GM21825 (cell line): Measurements from ENCODE around the gene XRCC4.

ENCODE experiments used
- ATAC-seq: cut with Tn5 transposase; IDR thresholded peaks from one replicate; pipeline ENCODE4 v1.9.1; 2021; ENCODE audit warnings: mild to moderate bottlenecking, moderate library complexity; ENCODE audit not compliant: unreplicated experiment

The XRCC4 gene

DNA sequence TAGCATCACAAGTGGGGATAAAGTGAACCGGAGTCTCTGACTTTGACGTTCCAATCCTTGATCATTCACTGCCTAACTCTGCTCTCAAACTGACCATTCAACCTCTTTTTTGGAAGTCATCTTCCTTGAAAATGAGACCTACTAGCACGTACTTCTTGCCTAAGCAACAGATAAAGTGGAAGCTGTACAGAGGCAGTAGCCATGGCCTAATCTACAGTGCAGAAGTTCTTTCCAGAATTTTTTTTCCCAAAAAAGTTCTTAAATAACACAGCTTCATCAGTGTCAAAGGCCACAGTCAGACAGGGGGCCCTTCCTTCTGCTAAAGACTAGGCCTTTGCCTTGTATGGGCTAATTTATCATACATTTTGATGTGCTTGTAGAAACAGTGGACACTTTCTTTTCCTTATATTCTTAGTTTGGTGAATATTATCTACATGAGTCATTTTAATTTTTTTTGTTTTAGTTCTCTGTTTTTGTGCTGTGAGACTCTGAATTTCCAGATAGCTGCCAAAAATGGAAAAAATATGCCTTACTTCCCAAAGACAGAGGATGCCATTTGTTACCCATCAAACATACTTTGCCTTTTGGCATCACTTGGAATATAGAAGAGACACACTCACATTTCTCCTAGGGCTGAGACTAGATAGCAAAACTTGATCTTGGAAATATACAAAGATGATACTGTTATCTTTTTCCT lies 297.9 kb downstream of the XRCC4 start:
- no peak for ATAC-seq

DNA sequence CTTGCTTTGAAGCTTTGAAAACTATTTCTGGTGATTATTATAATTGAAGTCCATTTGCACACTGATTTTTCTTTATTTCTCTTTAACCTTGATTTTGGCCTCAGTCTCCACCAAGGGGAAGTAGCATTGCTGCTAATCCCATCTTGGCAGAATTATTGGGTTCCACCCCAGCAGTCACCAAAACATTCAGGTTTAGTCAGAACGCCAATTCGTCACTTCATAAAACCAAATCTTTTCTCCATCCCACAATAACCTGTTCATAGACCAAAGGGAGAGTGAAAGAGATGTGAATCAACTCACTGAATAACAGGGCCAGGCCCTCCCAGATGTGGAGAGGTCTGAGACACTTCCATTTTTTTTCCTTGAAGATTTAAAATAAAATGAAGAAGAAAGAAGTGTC lies 299.1 kb downstream of the XRCC4 start:
- ATAC-seq: no peak

DNA sequence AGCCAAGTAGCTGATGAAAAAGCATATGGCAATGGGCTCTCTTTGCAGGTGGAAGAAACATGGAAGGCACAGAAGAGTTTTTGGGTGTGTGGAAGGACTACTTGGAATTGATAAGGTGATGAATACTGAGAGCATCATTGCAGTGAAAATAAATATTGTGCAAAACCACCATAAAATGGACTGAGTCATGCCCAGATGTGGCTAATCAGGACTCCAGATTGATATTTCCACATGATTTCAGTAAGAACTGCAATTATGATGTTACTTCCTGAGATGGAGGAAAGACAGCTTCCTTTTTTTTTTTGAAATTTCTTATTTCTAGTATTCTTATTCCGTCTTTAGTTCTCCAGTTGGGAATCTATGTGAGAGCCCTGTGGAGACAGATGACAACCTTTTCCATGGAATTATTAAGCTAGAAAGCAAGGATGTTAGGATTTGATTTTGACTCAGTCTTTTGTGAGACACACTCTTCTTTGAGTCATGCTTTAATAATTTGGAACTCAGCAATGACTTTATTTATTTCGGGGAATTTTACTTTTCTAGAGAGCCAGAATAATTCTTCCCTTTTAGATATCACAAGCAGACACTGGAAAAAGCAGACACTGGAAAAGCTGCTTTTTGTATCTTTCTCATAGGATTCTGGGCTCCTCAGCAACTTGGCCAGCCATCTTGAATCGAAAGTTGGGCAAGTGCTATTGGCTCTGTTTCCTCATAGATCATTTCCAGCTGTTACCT lies 300.0 kb downstream of the XRCC4 start:
- ATAC-seq: no peak

DNA sequence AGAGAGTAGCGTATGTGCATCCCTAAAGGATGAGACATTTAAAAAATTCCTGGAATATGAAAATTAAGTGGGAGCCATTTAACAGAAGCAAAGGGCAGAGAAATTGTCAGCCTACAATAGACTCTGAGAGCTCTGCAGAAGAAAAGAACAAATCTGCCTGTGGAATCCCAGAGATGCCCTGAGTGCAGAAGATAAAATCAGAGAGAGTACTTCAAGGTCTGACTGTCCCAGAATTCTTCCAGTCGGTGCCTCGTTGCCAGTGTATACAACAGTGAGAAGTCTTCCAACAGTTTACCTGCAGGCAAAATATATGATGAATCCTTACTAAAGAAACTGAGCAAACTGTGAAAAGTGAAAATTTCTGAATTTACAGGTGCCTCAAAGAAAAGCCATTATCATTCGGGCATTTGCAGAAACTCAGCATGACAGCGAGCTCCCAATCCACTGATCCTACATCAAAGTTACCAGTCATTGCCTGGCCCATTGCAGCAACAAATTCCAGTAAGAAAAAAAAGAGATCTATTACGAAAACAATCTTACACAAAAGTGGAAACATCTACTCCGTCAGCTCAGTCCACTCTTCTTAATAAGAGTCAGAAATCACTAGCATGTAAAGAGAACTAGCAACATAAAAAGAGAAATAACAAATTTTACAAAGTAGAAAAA lies 301.4 kb downstream of the XRCC4 start:
- ATAC-seq: no peak

DNA sequence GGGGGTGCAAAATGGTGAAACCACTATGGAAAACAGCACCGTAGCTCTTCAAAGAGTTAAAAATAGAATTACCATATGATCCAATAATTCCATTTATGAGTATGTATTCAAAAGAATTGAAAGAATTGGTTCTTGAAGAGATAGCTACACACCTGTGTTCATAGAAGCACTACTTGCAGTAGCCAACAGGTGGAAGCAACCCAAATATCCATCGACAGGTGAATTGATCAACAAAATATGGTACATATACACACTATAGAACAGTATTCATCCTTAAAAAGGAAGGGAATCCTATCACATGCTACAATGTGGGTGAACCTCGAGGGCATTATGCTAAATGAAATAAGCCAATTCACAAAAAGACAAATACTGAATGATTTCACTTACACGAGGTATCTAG lies 308.5 kb downstream of the XRCC4 start:
- ATAC-seq: no peak

DNA sequence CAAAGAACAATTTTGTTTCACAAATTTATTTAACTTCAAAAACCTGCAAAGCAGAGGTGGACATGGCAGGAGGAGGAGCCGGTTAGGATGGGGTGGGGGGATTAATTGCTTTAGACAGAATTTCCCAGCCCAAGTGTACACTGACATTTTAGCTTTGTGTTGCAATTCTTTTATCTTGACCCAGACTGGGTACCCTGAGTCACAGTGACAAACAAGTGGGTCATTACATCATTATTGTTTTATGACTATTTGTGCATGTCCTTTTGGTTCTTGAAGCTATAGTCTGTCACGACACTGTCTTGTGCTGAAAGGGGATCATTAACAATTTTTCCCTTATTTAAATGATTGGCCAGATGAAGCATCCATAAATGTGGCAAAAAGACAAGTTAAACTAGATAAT lies 309.7 kb downstream of the XRCC4 start:
- no peak for ATAC-seq

DNA sequence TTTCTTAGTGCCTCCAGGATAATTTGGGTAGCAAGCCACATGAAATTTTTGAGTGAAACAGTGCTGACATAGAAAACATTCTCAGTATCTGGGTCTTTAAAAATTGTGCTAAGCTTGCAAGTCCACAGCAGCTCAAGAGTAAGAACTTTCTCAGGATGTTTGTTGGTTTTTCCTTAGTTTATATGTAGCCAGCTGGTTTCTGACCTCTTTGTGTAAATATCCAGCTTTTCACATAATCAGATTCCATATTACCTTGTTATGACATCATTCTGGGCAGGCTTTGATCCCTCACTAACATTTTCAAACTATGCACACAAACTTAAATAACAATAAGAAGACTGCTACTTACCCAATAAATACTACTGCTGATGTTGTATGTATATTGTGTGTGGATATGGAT lies 311.3 kb downstream of the XRCC4 start:
- ATAC-seq: no peak

DNA sequence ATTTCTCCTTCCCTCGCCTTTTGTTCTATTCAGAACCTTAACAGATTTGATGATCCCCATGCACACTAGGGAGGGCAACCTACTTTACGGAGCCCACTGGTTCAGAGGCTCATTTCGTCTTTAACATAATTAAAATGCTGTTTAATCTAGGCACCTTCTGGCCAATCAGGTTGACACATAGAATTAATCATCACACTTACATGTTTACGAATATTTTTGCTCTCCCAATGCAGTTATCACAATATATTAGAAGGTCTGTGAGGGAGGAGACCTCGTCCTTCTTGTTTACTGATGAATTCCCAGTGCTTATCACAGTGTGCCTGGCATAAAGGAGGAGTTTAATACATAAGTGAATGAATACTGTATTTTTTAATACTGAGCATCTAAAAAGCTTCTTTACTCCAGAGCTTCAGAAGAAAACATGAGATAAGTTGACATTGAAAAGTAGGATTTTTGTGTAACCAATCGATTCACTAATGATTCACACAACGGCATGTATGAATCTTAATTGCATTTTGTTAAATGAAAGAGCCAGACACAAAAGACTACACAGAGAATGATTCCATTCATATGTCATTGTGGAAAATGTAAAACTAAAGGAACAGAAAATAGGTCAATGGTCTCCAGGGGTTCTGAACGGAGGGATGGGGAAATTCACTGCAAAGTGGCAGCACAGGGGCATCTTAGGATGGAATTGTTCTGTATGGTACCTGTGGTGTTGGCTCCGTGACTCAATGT lies 315.6 kb downstream of the XRCC4 start:
- ATAC-seq: no peak

DNA sequence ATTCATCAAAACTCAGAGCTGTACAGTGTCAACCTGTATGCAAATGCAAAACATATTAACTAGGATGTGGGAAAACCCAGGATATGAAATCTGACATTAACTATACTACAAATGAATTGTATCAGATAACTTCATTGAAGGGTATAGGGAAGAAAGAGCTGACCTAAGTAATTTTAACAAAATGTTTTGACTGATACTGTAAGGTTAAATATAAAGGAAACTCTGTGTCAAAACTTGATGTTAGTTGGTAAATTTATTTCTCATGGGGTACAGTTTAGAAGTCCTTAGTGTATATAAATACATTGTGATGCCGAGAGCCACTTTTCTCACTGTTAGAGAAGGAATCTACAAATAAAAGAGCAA lies 316.1 kb downstream of the XRCC4 start:
- ATAC-seq: no peak

DNA sequence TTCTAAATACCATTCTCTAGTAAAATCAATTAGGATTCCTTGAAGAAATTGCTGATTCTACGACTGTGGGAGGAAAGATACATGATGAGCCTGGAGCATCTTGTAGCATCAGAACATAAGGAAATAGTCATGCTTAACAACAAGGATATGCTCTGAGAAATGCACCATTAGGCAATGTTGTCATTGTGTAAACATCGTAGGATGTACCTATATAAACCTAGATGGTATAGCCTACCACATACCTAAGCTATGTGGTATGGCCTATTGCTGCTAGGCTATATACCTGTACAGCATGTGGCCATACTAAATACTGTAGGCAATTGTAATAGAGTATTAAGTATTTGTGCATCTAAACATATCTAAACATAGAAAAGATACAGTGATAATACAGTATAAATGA lies 316.8 kb downstream of the XRCC4 start:
- no peak for ATAC-seq

DNA sequence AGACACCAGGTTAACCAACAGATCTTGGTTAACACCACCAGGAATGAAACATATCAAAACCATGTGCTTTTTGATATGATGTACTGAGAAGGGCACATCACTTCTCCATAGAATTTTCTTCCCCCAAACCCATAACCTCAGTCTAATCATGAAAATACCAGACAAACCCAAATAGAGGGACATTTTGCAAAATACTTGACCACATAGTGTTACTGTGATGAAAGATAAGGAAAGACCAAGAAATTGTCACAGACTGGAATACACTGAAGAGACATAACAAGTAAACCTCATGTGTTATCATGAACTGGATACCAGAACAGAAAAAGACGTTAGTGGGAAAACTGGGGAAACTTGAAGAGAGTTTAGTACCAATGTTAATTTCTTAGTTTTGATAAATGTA lies 319.3 kb downstream of the XRCC4 start:
- no peak for ATAC-seq

DNA sequence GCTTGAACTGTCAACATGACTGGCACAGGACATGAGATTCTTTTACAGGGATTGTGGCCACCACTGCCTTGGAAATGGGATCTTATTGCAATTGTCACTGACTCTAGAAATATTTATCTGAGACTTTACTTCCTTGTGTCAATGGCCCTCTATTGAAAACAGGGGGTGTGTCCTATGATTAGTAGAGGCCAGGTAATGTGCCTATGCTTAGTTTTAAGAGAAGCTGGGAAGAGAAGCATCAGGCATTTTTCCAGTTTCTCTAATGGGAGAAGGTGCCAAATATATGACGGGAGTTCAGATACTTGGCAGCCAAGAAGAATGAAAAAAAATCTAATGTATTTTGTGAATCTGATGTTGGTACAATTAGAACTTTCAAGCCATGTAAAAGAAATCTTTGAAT lies 320.3 kb downstream of the XRCC4 start:
- ATAC-seq: no peak

DNA sequence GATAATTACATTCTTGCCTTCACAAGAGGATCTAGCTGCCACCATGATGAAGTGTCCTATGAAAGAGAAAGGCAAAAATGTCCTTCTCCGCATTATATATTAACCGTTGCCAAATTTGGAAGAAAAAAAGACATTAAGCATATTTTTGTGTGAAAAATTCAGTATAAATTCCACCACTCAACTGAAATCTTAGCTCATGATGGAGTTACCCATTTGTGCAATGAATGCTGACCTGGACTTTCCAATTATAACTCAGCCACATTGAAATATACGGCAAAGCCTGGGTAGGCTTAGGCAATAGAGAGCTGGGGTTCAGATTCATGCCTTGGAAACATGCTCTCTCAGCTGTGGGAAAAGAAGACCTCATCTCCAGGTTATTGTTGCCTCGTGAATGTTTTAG lies 322.9 kb downstream of the XRCC4 start:
- ATAC-seq: no peak

DNA sequence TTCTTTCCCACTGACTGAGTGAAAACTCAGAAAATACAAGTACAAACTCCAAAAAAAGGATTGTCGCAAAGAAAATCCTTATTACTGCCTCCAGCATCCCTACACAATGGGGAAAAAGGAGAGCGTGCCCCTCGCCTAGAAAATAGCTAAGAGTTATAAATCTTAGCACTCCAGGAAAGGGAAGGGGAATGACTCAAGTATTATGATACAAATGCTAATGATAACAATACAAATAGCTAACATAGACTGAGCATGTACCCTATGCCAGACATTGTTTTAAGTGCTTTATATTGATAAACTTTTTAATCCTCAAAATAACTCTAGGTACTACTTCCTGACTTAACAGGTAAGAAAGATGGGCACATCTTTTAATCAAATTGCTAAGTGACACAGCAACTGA lies 323.4 kb downstream of the XRCC4 start:
- ATAC-seq: no peak

DNA sequence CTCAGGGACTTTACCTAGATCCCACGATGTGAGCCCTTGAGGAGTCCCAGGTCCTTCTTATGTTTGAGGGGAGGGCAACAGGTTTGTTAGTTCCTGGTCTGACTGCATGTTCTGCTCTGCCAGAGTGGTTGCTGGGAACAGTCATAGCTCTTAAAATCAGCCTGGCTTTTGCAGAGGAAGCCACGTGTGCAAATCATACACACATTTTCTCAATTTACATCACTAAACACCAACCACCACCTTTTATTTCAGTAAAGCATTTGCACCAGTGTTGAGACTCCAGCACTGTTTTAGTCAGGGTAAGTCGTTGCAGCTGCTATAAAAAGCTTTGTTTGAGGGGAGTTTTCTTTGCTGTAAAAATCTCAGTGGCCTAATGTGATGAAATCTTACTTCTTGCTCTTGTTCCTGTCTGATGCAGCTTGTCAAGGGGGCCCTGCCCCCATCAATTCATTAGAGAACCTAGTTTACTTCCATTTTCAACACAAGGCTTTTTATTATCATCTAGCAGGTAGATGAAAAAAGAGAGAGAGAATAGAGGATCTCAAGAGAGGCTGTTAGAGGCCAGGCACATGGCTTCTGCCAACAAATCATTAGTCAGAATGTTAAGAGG lies 323.9 kb downstream of the XRCC4 start:
- ATAC-seq: peak; percentile 56

DNA sequence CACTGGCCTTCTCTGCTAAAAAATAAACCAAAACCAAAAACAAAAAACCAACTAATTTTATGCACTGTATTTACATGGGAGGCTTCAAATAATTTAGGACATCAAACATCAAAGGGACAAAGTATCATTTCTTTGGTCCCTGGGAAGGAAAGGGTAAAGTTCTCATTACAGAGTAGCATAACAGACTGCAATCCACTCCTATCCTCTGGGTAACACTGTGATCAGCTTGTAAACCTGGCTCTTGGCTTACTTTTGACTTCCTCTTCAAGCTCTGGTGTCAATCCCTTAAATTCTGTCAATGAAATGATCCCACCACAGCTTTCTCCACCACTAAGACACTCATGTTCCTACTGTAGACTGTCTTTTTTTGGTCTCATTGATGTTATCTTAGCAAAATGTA lies 324.4 kb downstream of the XRCC4 start:
- ATAC-seq: no peak
